ENCODE results near the gene DICER1.

DNA sequence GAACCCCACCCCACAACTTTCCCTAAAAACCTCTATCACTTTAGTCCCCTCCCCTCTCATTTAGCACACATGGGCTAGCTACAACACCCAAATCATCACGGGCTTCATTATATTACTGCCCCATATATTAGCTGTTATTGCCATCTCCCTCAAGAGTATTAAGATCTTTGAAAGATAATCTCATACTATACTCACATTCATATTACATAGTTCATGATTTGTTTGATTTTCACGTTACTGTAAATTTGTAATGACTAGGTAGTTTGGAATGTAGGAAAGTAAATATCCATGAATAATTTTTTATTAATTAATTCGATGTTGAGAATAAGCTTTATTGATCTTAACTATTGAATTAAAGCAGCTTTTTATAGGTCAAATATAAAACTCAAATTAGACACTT lies 7.9 kb downstream of the DICER1 start:
- no peak for TF ChIP-seq POLR2A (IDR thresholded peaks at IDR 0.05)
- TF ChIP-seq, protein P1, sequence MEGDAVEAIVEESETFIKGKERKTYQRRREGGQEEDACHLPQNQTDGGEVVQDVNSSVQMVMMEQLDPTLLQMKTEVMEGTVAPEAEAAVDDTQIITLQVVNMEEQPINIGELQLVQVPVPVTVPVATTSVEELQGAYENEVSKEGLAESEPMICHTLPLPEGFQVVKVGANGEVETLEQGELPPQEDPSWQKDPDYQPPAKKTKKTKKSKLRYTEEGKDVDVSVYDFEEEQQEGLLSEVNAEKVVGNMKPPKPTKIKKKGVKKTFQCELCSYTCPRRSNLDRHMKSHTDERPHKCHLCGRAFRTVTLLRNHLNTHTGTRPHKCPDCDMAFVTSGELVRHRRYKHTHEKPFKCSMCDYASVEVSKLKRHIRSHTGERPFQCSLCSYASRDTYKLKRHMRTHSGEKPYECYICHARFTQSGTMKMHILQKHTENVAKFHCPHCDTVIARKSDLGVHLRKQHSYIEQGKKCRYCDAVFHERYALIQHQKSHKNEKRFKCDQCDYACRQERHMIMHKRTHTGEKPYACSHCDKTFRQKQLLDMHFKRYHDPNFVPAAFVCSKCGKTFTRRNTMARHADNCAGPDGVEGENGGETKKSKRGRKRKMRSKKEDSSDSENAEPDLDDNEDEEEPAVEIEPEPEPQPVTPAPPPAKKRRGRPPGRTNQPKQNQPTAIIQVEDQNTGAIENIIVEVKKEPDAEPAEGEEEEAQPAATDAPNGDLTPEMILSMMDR (IDR thresholded peaks at IDR 0.05) = no peak
